Effector memory CD4-positive, alpha-beta T cell (primary cell): ENCODE measurements around the gene GOLGA6C.
"Not testable (repeated sequence)": the region's sequence is repeated elsewhere in the genome, so short reads cannot be mapped to it uniquely, and the experiment has no call there.

ENCODE experiments used
- DNase-seq, 3 donors: peaks; one replicate each; pipeline ENCODE4 v3.0.0-alpha.2; 2020
- H3K27ac ChIP-seq: 2 replicates; pipeline ENCODE4 v1.7.0; 2013; ENCODE audit warnings: mild to moderate bottlenecking, low read length, moderate library complexity; ENCODE audit not compliant: insufficient read depth, poor library complexity, severe bottlenecking
- H3K27me3 ChIP-seq: replicated peaks from 2 replicates; pipeline ENCODE4 v1.7.0; 2013; ENCODE audit warnings: mild to moderate bottlenecking, low read length; ENCODE audit not compliant: insufficient read depth, control insufficient read depth, poor library complexity, severe bottlenecking
- H3K36me3 ChIP-seq: 2 replicates; pipeline ENCODE4 v1.7.0; 2013; ENCODE audit warnings: mild to moderate bottlenecking, low read length, moderate library complexity; ENCODE audit not compliant: control insufficient read depth, insufficient read depth
- H3K4me1 ChIP-seq: 2 replicates; pipeline ENCODE4 v1.7.0; 2013; ENCODE audit warnings: low read length, mild to moderate bottlenecking; ENCODE audit not compliant: control insufficient read depth, insufficient read depth, poor library complexity, severe bottlenecking
- H3K4me3 ChIP-seq: 2 replicates; pipeline ENCODE4 v1.7.0; 2013; ENCODE audit warnings: low read length, low read depth, mild to moderate bottlenecking; ENCODE audit not compliant: insufficient read depth, poor library complexity, severe bottlenecking
- H3K9me3 ChIP-seq: 2 replicates; pipeline ENCODE4 v1.7.0; 2013; ENCODE audit warnings: mild to moderate bottlenecking, low read length, moderate library complexity; ENCODE audit not compliant: control insufficient read depth

The GOLGA6C gene

GRCh38 chr15:75234191-75234810 lies 23.8 kb upstream of the GOLGA6C start:
- no peak overlapping the region for H3K4me3 ChIP-seq
- no peaks in the 10 kb centered on the region for H3K9me3 ChIP-seq
- H3K36me3 ChIP-seq, result no peaks in the 10 kb centered on the region
- no peaks in the 10 kb centered on the region for H3K4me1 ChIP-seq
- no peak for DNase-seq
- peaks cover 3% of the 10 kb centered on the region for H3K27me3 ChIP-seq
- no peak overlapping the region for H3K27ac ChIP-seq

- H3K27ac ChIP-seq, result no peak overlapping the region
- no peak for DNase-seq
- H3K9me3 ChIP-seq, result no peaks in the 10 kb centered on the region
- H3K4me3 ChIP-seq, result no peak overlapping the region
- no peaks in the 10 kb centered on the region for H3K36me3 ChIP-seq
- H3K27me3 ChIP-seq, result peaks cover 3% of the 10 kb centered on the region
- H3K4me1 ChIP-seq, result no peaks in the 10 kb centered on the region
Measured at GRCh38 chr15:75235051-75235673, 23.0 kb upstream of the GOLGA6C start.

- no peaks in the 10 kb centered on the region for H3K9me3 ChIP-seq
- H3K36me3 ChIP-seq, result no peaks in the 10 kb centered on the region
- peaks cover 3% of the 10 kb centered on the region for H3K27me3 ChIP-seq
- no peaks in the 10 kb centered on the region for H3K4me1 ChIP-seq
- DNase-seq, result no peak
- no peak overlapping the region for H3K27ac ChIP-seq
- no peak overlapping the region for H3K4me3 ChIP-seq
Measured at GRCh38 chr15:75235760-75236729, 22.1 kb upstream of the GOLGA6C start.

GRCh38 chr15:75237316-75237982 lies 20.7 kb upstream of the GOLGA6C start:
- H3K27me3 ChIP-seq, result peaks cover 3% of the 10 kb centered on the region
- no peak overlapping the region for H3K27ac ChIP-seq
- H3K4me3 ChIP-seq, result no peak overlapping the region
- no peak for DNase-seq
- H3K36me3 ChIP-seq, result no peaks in the 10 kb centered on the region
- no peaks in the 10 kb centered on the region for H3K4me1 ChIP-seq
- no peaks in the 10 kb centered on the region for H3K9me3 ChIP-seq

GRCh38 chr15:75238150-75238549 lies 20.0 kb upstream of the GOLGA6C start:
- no peak for DNase-seq
- Histone ChIP-seq H3K4me1 (no peaks in the 10 kb centered on the region), H3K4me3 (no peak overlapping the region), H3K27me3 (peaks cover 3% of the 10 kb centered on the region), H3K27ac (no peak overlapping the region), H3K36me3 (no peaks in the 10 kb centered on the region), H3K9me3 (no peaks in the 10 kb centered on the region)

- H3K27me3 ChIP-seq, DNase-seq: not testable (repeated sequence)
Measured at GRCh38 chr15:75245741-75246140, 12.4 kb upstream of the GOLGA6C start.

GRCh38 chr15:75248991-75249390 lies 9.1 kb upstream of the GOLGA6C start:
- not testable (repeated sequence) for H3K27me3 ChIP-seq, H3K27ac ChIP-seq, DNase-seq, H3K4me3 ChIP-seq, H3K4me1 ChIP-seq, H3K36me3 ChIP-seq, H3K9me3 ChIP-seq

More at GRCh38 chr15:75245741-75246140, 12.4 kb upstream of the GOLGA6C start:
- H3K9me3 ChIP-seq, H3K27ac ChIP-seq, H3K36me3 ChIP-seq, H3K4me3 ChIP-seq, H3K4me1 ChIP-seq: not testable (repeated sequence)

GRCh38 chr15:75249726-75250125 lies 8.4 kb upstream of the GOLGA6C start:
- no peak for DNase-seq
- Histone ChIP-seq H3K4me3 (no peak overlapping the region), H3K36me3 (no peaks in the 10 kb centered on the region), H3K27ac (no peak overlapping the region), H3K9me3 (no peaks in the 10 kb centered on the region), H3K4me1 (no peaks in the 10 kb centered on the region), H3K27me3 (no peaks in the 10 kb centered on the region)

- H3K27ac ChIP-seq, H3K4me3 ChIP-seq, H3K9me3 ChIP-seq, H3K36me3 ChIP-seq, H3K27me3 ChIP-seq, DNase-seq, H3K4me1 ChIP-seq: not testable (repeated sequence)
Measured at GRCh38 chr15:75251343-75251742, 6.8 kb upstream of the GOLGA6C start.
